Fibroblast of skin of abdomen (primary cell): ENCODE measurements around the gene APPL2.
"Not testable (repeated sequence)": the region's sequence is repeated elsewhere in the genome, so short reads cannot be mapped to it uniquely, and the experiment has no call there.

ENCODE experiments used
- DNase-seq: peaks from one replicate; pipeline ENCODE4 v3.0.0-alpha.2; 2013

APPL2 gene

GRCh38 chr12:105192624-105193225 is 43.2 kb downstream of the APPL2 start:
- no peak for DNase-seq

DNA sequence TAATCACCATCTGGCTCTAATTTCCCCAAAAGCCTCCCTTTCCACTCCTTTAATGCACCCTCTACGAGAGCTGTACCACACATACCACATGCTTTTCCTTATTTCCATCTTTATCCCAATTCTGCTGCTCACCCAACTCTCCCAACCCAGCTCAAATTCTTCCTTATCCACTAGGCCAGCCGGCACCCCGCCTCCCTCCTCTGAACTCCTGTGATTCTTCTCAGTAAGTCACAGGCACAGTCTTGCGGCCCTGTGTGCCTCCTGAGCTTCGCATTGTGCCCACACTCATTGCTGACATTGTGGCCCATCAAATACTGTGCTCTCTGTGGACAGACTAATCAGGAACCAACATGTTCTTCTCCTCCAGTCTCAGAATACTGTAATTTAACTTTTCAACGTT is 45.4 kb downstream of the APPL2 start:
- DNase-seq = peak; percentile 6

DNA sequence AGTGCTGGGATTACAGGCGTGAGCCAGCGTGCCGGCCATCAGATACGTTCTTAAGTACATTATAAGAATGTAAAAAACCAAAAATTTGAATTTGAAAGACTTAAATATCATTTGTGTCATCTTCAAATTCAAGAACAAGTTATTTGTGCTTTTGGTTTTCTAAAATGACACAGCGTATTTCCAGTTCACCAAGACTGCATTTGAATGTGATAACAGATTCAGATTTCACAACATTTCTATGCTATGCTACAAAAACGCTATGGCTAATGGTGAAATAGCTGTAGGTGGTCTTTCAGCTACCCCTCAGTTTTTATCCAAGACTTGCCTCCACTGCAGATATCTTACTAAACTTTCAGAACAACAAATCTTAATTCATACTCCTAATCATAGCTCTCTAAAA is 46.7 kb downstream of the APPL2 start:
- no peak for DNase-seq

DNA sequence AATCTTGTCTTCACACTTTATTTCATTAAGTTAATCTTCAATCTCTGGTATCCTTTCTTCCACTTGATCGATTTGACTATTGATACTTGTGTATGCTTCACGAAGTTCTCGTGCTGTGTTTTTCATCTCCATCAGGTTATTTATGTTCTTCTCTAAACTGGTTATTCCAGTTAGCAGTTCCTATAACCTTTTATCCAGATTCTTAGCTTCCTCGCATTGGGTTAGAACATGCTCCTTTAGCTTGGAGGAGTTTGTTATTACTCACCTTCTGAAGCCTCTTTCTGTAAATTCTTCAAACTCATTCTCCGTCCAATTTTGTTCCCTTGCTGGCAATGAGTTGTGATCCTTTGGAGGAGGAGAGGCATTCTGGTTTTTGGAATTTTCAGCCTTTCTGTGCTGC is 52.0 kb downstream of the APPL2 start:
- DNase-seq = not testable (repeated sequence)

DNA sequence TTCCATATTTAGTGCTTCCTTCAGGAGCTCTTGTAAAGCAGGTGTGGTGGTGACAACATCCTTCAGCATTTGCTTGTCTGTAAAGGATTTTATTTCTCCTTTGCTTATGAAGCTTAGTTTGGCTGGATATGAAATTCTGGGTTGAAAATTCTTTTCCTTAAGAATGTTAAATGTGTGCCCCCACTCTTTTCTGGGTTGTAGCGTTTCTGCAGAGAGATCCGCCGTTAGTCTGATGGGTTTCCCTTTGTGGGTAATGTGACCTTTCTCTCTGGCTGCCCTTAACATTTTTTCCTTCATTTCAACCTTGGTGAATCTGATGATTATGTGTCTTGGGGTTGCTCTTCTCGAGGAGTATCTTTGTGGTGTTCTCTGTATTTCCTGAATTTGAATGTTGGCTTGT is 52.6 kb downstream of the APPL2 start:
- not testable (repeated sequence) for DNase-seq

DNA sequence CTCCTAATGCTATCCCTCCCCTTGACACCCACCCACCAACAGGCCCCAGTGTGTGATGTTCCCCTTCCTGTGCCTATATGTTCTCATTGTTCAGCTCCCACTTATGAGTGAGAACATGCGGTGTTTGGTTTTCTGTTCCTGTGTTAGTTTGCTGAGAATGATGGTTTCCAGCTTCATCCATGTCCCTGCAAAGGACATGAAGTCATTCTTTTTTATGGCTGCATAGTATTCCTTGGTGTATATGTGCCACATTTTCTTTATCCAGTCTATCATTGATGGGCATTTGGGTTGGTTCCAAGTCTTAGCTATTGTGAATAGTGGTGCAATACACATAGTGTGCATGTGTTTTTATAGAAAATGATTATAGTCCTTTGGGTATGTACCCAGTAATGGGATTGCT is 56.9 kb downstream of the APPL2 start:
- DNase-seq = not testable (repeated sequence)

- no peak for DNase-seq
Observed at GRCh38 chr12:105177208-105177607, 58.8 kb downstream of the APPL2 start.

- DNase-seq = no peak
Observed at GRCh38 chr12:105175397-105175990, 60.5 kb downstream of the APPL2 start.

- no peak for DNase-seq
Observed at GRCh38 chr12:105171691-105172436, 64.1 kb downstream of the APPL2 start.

DNA sequence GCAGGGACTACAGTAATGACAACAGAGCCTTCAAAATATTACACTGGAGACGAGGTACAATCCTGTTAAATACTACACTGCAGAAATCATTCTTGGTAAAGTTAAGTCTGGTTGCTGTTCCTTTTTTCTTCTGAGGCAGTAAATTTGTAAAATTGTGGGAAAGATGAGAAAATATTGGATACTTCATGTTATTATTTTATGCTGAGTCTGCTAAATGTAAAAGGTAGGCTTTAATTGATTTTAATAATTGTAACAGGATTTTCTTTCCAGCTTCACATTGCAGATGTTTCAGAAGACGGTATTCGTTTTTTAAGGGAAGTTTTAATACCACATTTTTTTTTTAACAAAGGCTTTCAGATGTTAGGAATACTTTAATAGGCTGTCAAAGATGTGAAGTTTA is 65.8 kb downstream of the APPL2 start:
- DNase-seq = no peak

GRCh38 chr12:105168006-105168405 is 68.0 kb downstream of the APPL2 start:
- DNase-seq = no peak

- peak; percentile 36 for DNase-seq
Observed at GRCh38 chr12:105167346-105167745, 68.6 kb downstream of the APPL2 start.

DNA sequence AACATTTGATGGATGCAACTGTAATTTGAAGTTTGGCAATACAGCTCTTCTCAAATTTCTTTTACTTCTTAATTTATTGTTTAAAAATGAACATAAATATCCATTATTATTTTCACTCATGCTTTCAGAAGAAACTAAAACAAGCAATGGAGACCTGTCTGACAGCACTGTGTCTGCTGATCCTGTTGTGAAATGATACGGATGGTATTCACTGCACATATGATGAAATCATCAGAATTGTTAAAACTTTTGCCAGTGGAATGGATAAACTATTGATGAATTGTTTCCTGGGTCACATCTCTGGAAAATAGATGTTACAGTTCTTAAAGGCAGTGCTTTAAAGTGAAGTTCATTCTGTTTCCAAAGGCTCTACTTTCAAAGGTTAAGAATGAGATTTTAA is 69.2 kb downstream of the APPL2 start:
- no peak for DNase-seq

DNA sequence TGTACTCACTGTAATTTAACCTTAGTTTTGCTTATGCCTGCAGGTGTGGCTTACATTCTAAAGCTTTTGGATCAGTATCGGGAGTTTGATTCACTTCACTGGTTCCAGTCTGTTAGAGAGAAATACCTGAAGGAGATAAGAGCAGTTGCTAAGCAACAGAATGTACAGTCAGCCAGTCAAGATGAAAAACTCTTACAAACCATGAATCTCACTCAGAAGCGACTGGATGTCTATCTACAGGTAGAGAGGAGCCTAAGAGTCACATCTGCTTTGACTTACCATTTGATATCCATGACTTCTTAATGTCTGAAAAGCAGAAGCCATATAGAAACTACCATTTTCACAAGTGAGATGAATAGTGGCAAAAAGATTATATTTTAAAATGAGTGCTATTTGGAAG is 71.9 kb downstream of the APPL2 start:
- no peak for DNase-seq

GRCh38 chr12:105162174-105162573 is 73.8 kb downstream of the APPL2 start:
- no peak for DNase-seq

DNA sequence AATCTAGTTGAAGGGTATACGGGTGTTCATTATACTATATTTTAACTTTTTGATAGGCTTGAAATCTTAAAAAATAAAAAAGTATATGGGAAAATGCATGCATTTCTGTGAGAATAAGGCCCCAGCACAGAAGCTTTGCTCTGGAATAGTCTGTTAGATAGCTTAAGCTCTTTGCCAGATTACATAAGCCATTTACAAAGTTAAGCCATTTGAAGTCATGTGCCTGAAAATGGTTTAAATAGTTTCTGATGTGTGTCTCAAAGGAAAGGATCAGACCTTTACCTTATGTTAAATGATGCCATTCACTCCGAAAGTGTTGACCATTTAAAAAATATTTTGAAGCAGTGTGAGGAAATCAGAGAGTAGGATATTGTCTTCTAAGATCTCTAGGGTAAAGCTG is 77.1 kb downstream of the APPL2 start:
- no peak for DNase-seq

GRCh38 chr12:105157606-105158005 is 78.4 kb downstream of the APPL2 start:
- no peak for DNase-seq

DNA sequence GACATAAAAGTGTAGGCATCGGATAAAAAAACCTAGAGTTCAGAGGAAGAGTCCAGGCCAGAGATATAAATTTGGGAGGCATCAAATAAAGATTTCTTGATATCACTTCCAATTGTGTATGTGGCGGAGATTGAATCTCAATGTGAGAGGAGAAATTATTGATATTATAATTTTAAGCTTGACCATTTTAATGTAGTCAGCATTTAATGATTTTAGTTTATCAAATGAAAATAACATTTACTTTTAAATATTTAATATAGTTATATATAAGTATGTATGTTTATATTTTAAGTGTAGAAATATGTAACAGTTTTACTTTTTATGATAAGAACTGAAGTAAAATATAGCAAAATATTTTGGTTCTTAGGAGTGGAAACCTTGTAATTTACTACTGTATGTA is 79.7 kb downstream of the APPL2 start:
- no peak for DNase-seq

- DNase-seq = no peak
Observed at GRCh38 chr12:105142259-105142658, 93.7 kb downstream of the APPL2 start.

DNA sequence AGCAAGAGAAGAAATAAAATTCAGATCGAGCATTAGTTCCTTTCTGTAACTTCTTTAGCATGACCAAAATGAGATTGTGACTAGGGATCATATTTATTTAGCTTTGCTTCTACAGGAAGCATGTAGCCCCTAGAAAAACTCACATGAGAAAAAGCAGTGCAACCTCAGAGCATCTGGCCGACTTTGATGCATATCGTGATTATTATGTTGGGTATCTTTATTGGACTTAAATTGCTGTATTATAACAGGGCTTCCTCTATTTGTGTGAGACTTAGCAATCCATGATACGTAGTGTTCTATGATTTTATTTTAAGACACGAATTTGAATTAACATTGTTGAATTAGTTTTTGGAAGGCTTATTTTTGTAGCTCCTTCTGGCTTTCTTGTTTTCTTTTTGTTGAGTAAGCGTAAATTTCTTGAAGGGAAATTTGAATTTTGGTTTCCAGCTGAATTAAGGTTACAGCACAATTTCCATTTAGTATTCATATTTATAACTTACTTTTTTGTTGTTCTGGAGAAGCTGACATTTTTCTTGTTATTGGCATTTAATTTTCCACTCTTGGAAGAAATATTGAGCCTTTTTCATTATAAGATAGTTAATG is 94.6 kb downstream of the APPL2 start:
- no peak for DNase-seq

- DNase-seq = no peak
Observed at GRCh38 chr12:105138248-105138647, 97.7 kb downstream of the APPL2 start.
